Measurements from ENCODE around the gene KIAA0586. TPM values are rescaled to one million over a fixed set of nuclear protein-coding genes. Genes with fewer than 3 reads are reported as not detected.

The KIAA0586 gene
- total and polyA plus RNA-seq, 2 of the 4 experiments (the other 2 are of a cell fraction), result 9.4 to 36.7 TPM

GRCh38 chr14:58398895-58399294 is 28.6 kb upstream of the KIAA0586 start:
- POLR2A ChIA-PET (ENCODE audit: unreplicated experiment), result no interaction called here
- no peak overlapping the region for H3K4me2 ChIP-seq (ENCODE audit: low read depth, low read length)
- 73% methylated on average over 3 of the region's 3 CpGs; no CpG with 5 or more reads in 1 of the 2 experiments for WGBS, 2 experiments (ENCODE audit: extremely low coverage in 2 of 2, insufficient read length in 1 of 2)
- CTCF ChIA-PET, result no interaction called here
- H2BK120ac ChIP-seq (ENCODE audit: low read depth, low read length), result no peak overlapping the region
- H3K9me1 ChIP-seq (ENCODE audit: insufficient read depth, low read length), result peaks cover 6% of the 10 kb centered on the region; the same call in 1 of the 2 replicates
- no peak overlapping the region for H4K91ac ChIP-seq (ENCODE audit: insufficient read depth, low read depth, low read length)
- no peak overlapping the region for H3K23ac ChIP-seq (ENCODE audit: low read depth, low read length)
- H3K4me1 ChIP-seq (ENCODE audit: control insufficient read depth, insufficient read depth, low read length), result peaks cover 2% of the 10 kb centered on the region; the same call in 1 of the 2 replicates
- no peaks in the 10 kb centered on the region for H4K20me1 ChIP-seq (ENCODE audit: insufficient read depth, low read length)
- H3K18ac ChIP-seq (ENCODE audit: low read depth, low read length), result no peak overlapping the region
- no peak overlapping the region for H2AFZ ChIP-seq (replicated peaks; ENCODE audit: low read length, poor library complexity)
- no peak overlapping the region for H3K56ac ChIP-seq (ENCODE audit: extremely low read depth, insufficient read depth, low read length)
- no peak overlapping the region for H2AK5ac ChIP-seq (ENCODE audit: low read depth, low read length)
- H3K14ac ChIP-seq (replicated peaks; ENCODE audit: low read depth, low read length), result no peak overlapping the region
- H4K5ac ChIP-seq (ENCODE audit: low read depth, low read length), result no peak overlapping the region
- no peaks in the 10 kb centered on the region for H3K36me3 ChIP-seq (ENCODE audit: control insufficient read depth, insufficient read depth, low read length)
- H2BK5ac ChIP-seq (ENCODE audit: low read depth, low read length, poor library complexity, severe bottlenecking), result no peak overlapping the region
- no peaks in the 10 kb centered on the region for H3K27me3 ChIP-seq (ENCODE audit: control insufficient read depth, insufficient read depth, low read length)
- no peak overlapping the region for H2AK9ac ChIP-seq (replicated peaks; ENCODE audit: low read depth, low read length, poor library complexity)
- intact Hi-C loops (cut with micrococcal nuclease), result loop anchor here (10.0 kb wide), 1 partner anchor 294 kb away; no protein-coding TSS in a partner anchor
- no peak overlapping the region for H2BK20ac ChIP-seq (ENCODE audit: low read depth, low read length)
- in situ Hi-C loops (cut with MboI; ENCODE audit: low sequenced_read_pairs), result loop anchor here (25.0 kb wide), 1 partner anchor 287 kb away; no protein-coding TSS in a partner anchor
- TF ChIP-seq CHD1 (IDR thresholded peaks at IDR 0.05; ENCODE audit: low read depth, low read length), result no peak
- peak; percentile 69 for TF ChIP-seq CEBPB (IDR thresholded peaks at IDR 0.05; ENCODE audit: low read depth, low read length)
- no peak for TF ChIP-seq BHLHE40 (IDR thresholded peaks at IDR 0.05; ENCODE audit: low read depth, low read length)
- DNase-seq, result no peak
- no peak overlapping the region for H3K9ac ChIP-seq (ENCODE audit: low read depth, low read length)
- no peak for ATAC-seq (ENCODE audit: low read depth)
- H4K8ac ChIP-seq (ENCODE audit: low read depth in 2 of 2, low read length in 2 of 2), result no peak overlapping the region
- BruUV-seq (replicated peaks), result no TSS peak
- H2BK15ac ChIP-seq (ENCODE audit: low read depth, low read length), result no peak overlapping the region
- H3K9me3 ChIP-seq (ENCODE audit: control insufficient read depth, insufficient read depth, low read length), result no peaks in the 10 kb centered on the region
- H3K4ac ChIP-seq (ENCODE audit: low read depth, low read length), result no peak overlapping the region
- dilution Hi-C loops (cut with HindIII; ENCODE audit: low sequenced_read_pairs, unreplicated experiment), result no loop called here
- no peak overlapping the region for H3K27ac ChIP-seq (ENCODE audit: insufficient read depth, low read length)
- H3K79me1 ChIP-seq (ENCODE audit: low read depth in 1 of 2, low read length in 2 of 2), result no peaks in the 10 kb centered on the region
- H3K4me3 ChIP-seq (ENCODE audit: insufficient read depth, low read depth, low read length), result no peak overlapping the region

Measured in IMR-90 (cell line).